Measurements from ENCODE around the gene PHF19. TPM values are rescaled to one million over a fixed set of nuclear protein-coding genes. Genes with fewer than 3 reads are reported as not detected.

The PHF19 gene
- total and polyA plus RNA-seq, 10 of the 15 experiments (the other 5 are each of a cell fraction or from before 2014, with no cell fraction given): 26.0 to 133 (median 87.7) TPM

- TF ChIP-seq RAD21 (IDR thresholded peaks at IDR 0.05; ENCODE audit: insufficient read depth, low read depth, low read length): no peak
- TF ChIP-seq MAX (IDR thresholded peaks at IDR 0.05; ENCODE audit: low read depth, low read length): no peak
- TF ChIP-seq SIX5 (IDR thresholded peaks at IDR 0.05; ENCODE audit: low read depth, low read length, severe bottlenecking): peak; percentile 5
- no peak for TF ChIP-seq ZZZ3 (IDR thresholded peaks at IDR 0.05; ENCODE audit: control insufficient read depth, insufficient read length, low read depth)
- no peak for TF ChIP-seq MYB (IDR thresholded peaks at IDR 0.05; ENCODE audit: borderline replicate concordance, low read depth, low read length)
- TF ChIP-seq IRF5 (IDR thresholded peaks at IDR 0.05; ENCODE audit: borderline replicate concordance): no peak
- no peak for TF ChIP-seq CREB1 (IDR thresholded peaks at IDR 0.05; ENCODE audit: low read depth)
- no peak for TF ChIP-seq USF2 (IDR thresholded peaks at IDR 0.05; ENCODE audit: borderline replicate concordance, low read depth, low read length)
- TF ChIP-seq, protein P1, sequence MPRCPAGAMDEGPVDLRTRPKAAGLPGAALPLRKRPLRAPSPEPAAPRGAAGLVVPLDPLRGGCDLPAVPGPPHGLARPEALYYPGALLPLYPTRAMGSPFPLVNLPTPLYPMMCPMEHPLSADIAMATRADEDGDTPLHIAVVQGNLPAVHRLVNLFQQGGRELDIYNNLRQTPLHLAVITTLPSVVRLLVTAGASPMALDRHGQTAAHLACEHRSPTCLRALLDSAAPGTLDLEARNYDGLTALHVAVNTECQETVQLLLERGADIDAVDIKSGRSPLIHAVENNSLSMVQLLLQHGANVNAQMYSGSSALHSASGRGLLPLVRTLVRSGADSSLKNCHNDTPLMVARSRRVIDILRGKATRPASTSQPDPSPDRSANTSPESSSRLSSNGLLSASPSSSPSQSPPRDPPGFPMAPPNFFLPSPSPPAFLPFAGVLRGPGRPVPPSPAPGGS (IDR thresholded peaks at IDR 0.05; ENCODE audit: borderline replicate concordance, insufficient read depth, low read depth, low read length, poor library complexity, severe bottlenecking): no peak
- TF ChIP-seq POLR2AphosphoS5 (IDR thresholded peaks at IDR 0.05; ENCODE audit: low read length): peak; percentile 50; the same call in 1 of the 2 replicates
- no peak for TF ChIP-seq RAD51 (IDR thresholded peaks at IDR 0.05)
- no peak for TF ChIP-seq SMARCA5 (IDR thresholded peaks at IDR 0.05)
- TF ChIP-seq KDM1A (IDR thresholded peaks at IDR 0.05; ENCODE audit: borderline replicate concordance): no peak
- no peak for TF ChIP-seq NR2C1 (IDR thresholded peaks at IDR 0.05)
- TF ChIP-seq ZNF687 (IDR thresholded peaks at IDR 0.05): peak; percentile 82
- no peak for TF ChIP-seq HDAC2 (IDR thresholded peaks at IDR 0.05)
- TF ChIP-seq MTA3 (IDR thresholded peaks at IDR 0.05; ENCODE audit: borderline replicate concordance, low read length): no peak
- peak; percentile 48 for TF ChIP-seq JUNB (IDR thresholded peaks at IDR 0.05)
- no peak for TF ChIP-seq BHLHE40 (IDR thresholded peaks at IDR 0.05; ENCODE audit: borderline replicate concordance in 1 of 2, low read depth in 2 of 2, low read length in 1 of 2)
- no peak for TF ChIP-seq JUND (IDR thresholded peaks at IDR 0.05; ENCODE audit: low read depth, low read length)
- peak; percentile 48; the same call in 1 of the 2 replicates for TF ChIP-seq ZBED1 (IDR thresholded peaks at IDR 0.05; ENCODE audit: borderline replicate concordance)
- no peak for TF ChIP-seq ZNF217 (IDR thresholded peaks at IDR 0.05)
Measured at GRCh38 chr9:120893611-120894307, 16.8 kb upstream of the PHF19 start (continued).

Data from GM12878 (cell line).